Heart left ventricle (tissue), 16 donors: ENCODE results near the gene JPH4. TPM values are rescaled to one million over a fixed set of nuclear protein-coding genes. Genes with fewer than 3 reads are reported as not detected.

Source experiments
- ATAC-seq, 4 donors: fragments of 200-7000 bp; cut with Tn5 transposase; one replicate each; pipeline ENCODE4 v1.9.1; 2020 to 2022; ENCODE audit warnings: moderate library complexity in 4 of 4, mild to moderate bottlenecking in 3 of 4, moderate number of reproducible peaks in 1 of 4
- DNase-seq, 5 donors: peaks; one replicate each; pipeline ENCODE4 v3.0.0-alpha.2; 2020
- H3K27ac ChIP-seq, 12 donors: fragments of 200-600 bp; sonication (generic) in 4 of 12; one replicate each; pipeline versions ENCODE4 v1.5.0 to v1.8.0; 2016 to 2022; ENCODE audit warnings: mild to moderate bottlenecking in 2 of 12
- H3K27me3 ChIP-seq, 9 donors: fragments of 200-600 bp; sonication (generic) in 2 of 9; one replicate each; pipeline versions ENCODE4 v1.5.1 to v1.8.0; 2016 to 2022; ENCODE audit warnings: mild to moderate bottlenecking in 3 of 9
- H3K36me3 ChIP-seq, 9 donors: fragments of 200-600 bp; sonication (generic) in 2 of 9; one replicate each; pipeline versions ENCODE4 v1.5.0 to v1.8.0; 2018 to 2022; ENCODE audit warnings: mild to moderate bottlenecking in 2 of 9
- H3K4me1 ChIP-seq, 12 donors: fragments of 200-600 bp; sonication (generic) in 4 of 12; one replicate each; pipeline versions ENCODE4 v1.5.0 to v1.8.0; 2016 to 2022; ENCODE audit warnings: mild to moderate bottlenecking in 3 of 12
- H3K4me3 ChIP-seq, 12 donors: fragments of 200-600 bp; sonication (generic) in 4 of 12; one replicate each; pipeline versions ENCODE4 v1.5.0 to v1.8.0; 2017 to 2022; ENCODE audit warnings: mild to moderate bottlenecking in 9 of 12, moderate library complexity in 4 of 12
- H3K9me3 ChIP-seq, 12 donors: fragments of 200-600 bp; sonication (generic) in 4 of 12; one replicate each; pipeline versions ENCODE4 v1.5.0 to v1.8.0; 2016 to 2022; ENCODE audit warnings: mild to moderate bottlenecking in 1 of 12
- POLR2A ChIP-seq, 2 donors: fragments of 450-650 bp; IDR thresholded peaks; one replicate each; pipeline ENCODE4 v1.6.1; 2017; ENCODE audit warnings: antibody characterized with exemption in 2 of 2, mild to moderate bottlenecking in 2 of 2, moderate library complexity in 2 of 2
- WGBS, 4 donors: extraction: QIAGEN DNeasy Blood & Tissue Kit in 2 of 4; methylation state at CpG; one replicate each; pipeline versions ENCODE4 v1.1.5 to v1.1.7; 2013 to 2018; 5-methylcytosine and 5-hydroxymethylcytosine counted together
- intact Hi-C, 10 donors: fragments of 100-400 bp; cut with DNase I; formaldehyde crosslinking; loops; one replicate each; pipeline versions ENCODE4 v1.11.1 to v1.14.2; 2022
- polyA plus RNA-seq, 2 donors: library from polyadenylated mRNA; stranded (reverse); fragments of 200-250 nt; gene quantifications; one replicate each; pipeline ENCODE4 v1.2.3, GENCODE V29; 2013
- total RNA-seq, 9 donors: library from RNA; depleted of rRNA in 2 of 9; stranded (reverse); fragments of >200 nt in 2 of 9; fragmentation: NEBNext Ultra II Directional in 3 of 9; extraction: Animal tissue kit (Norgen Biotek cat#: 25700) in 3 of 9; gene quantifications; one replicate each; pipeline versions ENCODE4 v1.1.0 to v1.2.4, GENCODE V29; 2016 to 2023
- TF ChIP-seq, protein P1 (sequence below), 12 donors: fragments of 200-600 bp; sonication (generic) in 4 of 12; IDR thresholded peaks; one replicate each; pipeline versions ENCODE4 v1.5.0 to v1.8.0; 2018 to 2022; ENCODE audit warnings: antibody characterized with exemption in 12 of 12, mild to moderate bottlenecking in 5 of 12
- donor health status: ischemic (EF 13 %, LVEDD 7.1; RV severe dilation, severe dysfunction).
- donor health status: healthy with polysubstance abuse.
- donor health status: DM: no; HTN: yes; CAD: no.
- donor health status: DM: no; HTN: no; CAD: no.
- donor health status: ischemic (EF 25% LVEDD 6.9; RV normal size, moderate dysfunction).
- donor health status: ischemic (EF 25% LVEDD 5.7; RV mildly dilated, moderate dysfunction).
- donor health status: healthy.
- donor health status: DM: yes; HTN: yes; CAD: no.
- donor health status: ischemic (EF 35%, LVEDD 5.7; RV mildly dilated, moderate dysfunction).
- donor health status: nonischemic (EF 11% LVEDD 7.7; RV severe dilation, severe dysfunction).
- donor health status: DM: yes; HTN: yes; CAD: no.
- donor health status: PGD.
- donor health status: ischemic (EF 29% LVEDD 5.4; RV normal size, mild dysfunction).
- donor health status: nonischemic (EF 23%, LVEDD 6.1; RV moderate dilation, normal function).

The JPH4 gene
- total and polyA plus RNA-seq, 11 donors, result 0.10 to 0.59 (median 0.24) TPM; not detected in 1

DNA sequence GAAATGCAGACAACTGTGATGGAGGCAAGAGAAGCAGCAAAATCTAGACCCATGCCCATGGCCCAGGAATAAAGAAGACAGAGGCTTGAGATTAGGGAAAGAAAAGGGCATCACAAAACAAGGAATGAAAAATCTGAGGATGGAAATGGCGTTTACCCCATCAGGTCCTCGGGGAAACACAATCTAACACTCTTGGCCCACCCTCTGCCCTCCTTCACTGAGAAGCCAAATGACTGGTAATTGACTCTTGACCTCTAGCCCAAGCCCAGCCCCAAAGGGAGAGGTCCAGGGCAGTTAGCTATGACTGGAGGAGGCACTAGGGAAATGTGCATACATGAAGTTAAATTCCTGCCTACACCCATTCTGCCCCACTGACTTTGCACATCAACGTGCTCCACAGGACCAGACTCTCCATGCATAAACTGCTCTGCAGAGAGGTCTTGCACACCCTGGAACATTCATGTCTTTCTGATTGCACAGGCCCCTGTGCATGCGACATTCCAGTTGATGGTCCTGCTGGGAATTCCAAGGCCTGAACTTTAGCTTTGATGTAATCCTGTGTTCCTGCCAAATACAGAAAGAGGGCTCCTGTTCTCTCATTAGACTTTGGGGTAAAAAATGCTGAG, 32.7 kb downstream of the JPH4 start:
- Histone ChIP-seq H3K9me3 (no peaks in the 10 kb centered on the region), H3K4me1 (peaks cover 0 to 27% (median 16%) of the 10 kb centered on the region in 12 donors), H3K36me3 (no peaks in the 10 kb centered on the region), H3K27me3 (no peaks in the 10 kb centered on the region), H3K4me3 (no peak overlapping the region), H3K27ac (peak overlapping the region in 11 of 12 donors; percentile 15 to 74 (median 64))
- no peak for DNase-seq
- WGBS, 4 donors, result 77 to 86% (median 81%) methylated on average over 4 of the region's 4 CpGs
- TF ChIP-seq, protein P1, sequence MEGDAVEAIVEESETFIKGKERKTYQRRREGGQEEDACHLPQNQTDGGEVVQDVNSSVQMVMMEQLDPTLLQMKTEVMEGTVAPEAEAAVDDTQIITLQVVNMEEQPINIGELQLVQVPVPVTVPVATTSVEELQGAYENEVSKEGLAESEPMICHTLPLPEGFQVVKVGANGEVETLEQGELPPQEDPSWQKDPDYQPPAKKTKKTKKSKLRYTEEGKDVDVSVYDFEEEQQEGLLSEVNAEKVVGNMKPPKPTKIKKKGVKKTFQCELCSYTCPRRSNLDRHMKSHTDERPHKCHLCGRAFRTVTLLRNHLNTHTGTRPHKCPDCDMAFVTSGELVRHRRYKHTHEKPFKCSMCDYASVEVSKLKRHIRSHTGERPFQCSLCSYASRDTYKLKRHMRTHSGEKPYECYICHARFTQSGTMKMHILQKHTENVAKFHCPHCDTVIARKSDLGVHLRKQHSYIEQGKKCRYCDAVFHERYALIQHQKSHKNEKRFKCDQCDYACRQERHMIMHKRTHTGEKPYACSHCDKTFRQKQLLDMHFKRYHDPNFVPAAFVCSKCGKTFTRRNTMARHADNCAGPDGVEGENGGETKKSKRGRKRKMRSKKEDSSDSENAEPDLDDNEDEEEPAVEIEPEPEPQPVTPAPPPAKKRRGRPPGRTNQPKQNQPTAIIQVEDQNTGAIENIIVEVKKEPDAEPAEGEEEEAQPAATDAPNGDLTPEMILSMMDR (IDR thresholded peaks at IDR 0.05), result no peak
- TF ChIP-seq POLR2A (IDR thresholded peaks at IDR 0.05), result no peak
- no peak for ATAC-seq
- intact Hi-C loops, result no loop called here

DNA sequence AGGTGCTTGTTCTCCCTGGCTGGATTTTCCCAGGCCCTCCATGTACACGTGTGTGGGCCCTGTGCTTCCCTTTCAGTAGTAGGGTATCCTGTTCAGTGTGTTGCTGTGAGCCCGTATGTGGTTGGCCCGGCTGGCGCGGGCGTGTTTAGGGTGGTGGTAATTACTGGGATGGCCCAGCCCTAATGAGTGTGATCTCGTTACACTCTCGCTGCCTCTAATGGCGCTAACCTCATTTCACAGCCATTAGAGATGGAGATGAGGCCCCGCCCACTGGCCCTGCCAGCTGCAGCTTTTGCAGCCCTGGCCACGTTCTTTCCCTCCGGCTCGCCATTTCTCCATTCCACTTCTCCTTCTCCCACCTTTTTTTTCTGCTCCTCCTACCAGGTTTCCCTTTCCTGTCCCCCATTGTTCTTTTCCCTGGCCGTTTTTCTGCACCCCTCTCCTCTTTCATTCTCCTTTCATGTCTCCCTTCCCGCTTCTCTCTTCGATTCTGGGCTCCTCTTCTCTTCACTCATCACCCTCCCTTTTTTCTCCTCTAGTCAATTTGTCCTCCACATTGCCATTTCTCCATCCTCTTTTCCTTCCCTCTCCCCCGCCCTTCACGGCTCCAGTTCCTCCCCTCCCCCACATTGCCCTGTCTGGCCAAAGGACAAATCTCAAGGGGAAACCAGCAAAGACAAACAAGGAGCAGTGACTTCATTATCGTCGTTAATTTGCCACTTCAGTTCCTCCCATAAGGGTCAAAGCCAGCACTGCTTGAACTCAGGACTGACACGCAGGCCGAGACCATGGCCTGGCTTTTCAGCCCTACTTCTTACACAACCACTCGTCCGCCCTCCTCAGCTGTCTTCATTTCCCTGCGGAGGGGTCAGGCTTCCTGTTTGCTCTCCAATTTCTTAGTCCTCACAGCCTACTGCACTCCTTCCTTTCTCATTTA, 33.8 kb downstream of the JPH4 start:
- no peaks in the 10 kb centered on the region for H3K9me3 ChIP-seq
- H3K36me3 ChIP-seq, result no peaks in the 10 kb centered on the region
- TF ChIP-seq, protein P1 (IDR thresholded peaks at IDR 0.05), result no peak
- TF ChIP-seq POLR2A (IDR thresholded peaks at IDR 0.05), result no peak

DNA sequence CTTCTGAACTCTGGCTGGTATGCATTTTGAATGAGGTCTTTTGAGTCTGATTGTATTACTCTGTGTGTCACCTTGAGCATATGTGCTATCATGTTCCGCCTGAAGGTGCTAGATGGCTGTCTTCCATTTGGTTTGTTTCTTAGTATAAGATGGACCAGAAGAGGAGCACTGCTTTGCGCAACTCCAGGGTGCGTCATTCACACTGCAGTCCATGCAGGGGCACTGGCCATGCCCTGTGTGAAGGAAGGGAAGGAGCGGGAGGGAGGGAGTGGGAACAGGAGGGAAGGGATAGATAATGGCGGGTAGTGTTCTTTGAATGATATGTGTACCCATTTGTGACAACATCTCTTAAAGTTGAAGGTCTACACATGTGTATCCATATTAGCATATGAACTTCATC, 35.2 kb downstream of the JPH4 start:
- ATAC-seq, result no peak

More for the DNA sequence above, 33.8 kb downstream of the JPH4 start:
- H3K4me3 ChIP-seq, result no peak overlapping the region
- intact Hi-C loops, result no loop called here
- H3K27me3 ChIP-seq, result no peaks in the 10 kb centered on the region
- peak overlapping the region in 9 of 12 donors; percentile 39 to 74 (median 64) for H3K27ac ChIP-seq
- H3K4me1 ChIP-seq, result peaks cover 0 to 18% (median 10%) of the 10 kb centered on the region in 12 donors
- DNase-seq, result peak in 4 of 5 donors; percentile 53 to 78 (median 60)
- ATAC-seq, result peak; percentile 69 to 87 (median 85)
- WGBS, 4 donors, result 44 to 54% (median 49%) methylated on average over 25 of the region's 25 CpGs

DNA sequence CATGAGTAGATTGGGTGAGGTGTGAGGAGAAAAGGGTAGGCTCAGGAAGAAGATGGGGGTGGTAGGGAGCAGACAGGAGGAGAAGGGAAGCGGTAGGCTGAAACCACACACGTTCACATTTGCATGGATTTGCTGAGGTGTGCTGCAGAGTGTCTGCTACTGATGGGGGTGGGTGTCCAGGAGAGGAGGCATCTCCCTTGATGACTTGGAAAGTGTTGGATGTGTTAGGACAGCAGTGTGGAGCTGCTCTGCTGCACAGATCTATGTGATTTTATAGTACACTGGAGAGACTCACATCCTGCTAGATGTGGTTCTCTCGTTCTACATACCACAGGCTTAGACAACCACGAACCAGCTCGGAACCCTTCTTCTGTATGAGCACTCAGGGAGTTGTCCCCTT, 36.3 kb downstream of the JPH4 start:
- Histone ChIP-seq H3K4me1 (peaks cover 0 to 22% (median 10%) of the 10 kb centered on the region in 12 donors), H3K9me3 (no peaks in the 10 kb centered on the region), H3K27me3 (no peaks in the 10 kb centered on the region), H3K36me3 (no peaks in the 10 kb centered on the region), H3K27ac (no peak overlapping the region), H3K4me3 (no peak overlapping the region)
- WGBS, 4 donors, result 79 to 83% (median 80%) methylated on average over 5 of the region's 5 CpGs
- ATAC-seq (no peak), DNase-seq (no peak)
- no peak for TF ChIP-seq POLR2A (IDR thresholded peaks at IDR 0.05)
- TF ChIP-seq, protein P1 (IDR thresholded peaks at IDR 0.05), result no peak
- intact Hi-C loops, result no loop called here

More for the DNA sequence above, 35.2 kb downstream of the JPH4 start:
- 96 to 97% (median 96%) methylated on average over 5 of the region's 5 CpGs for whole genome bisulfite sequencing, 4 donors
- intact Hi-C loops, result no loop called here
- no peaks in the 10 kb centered on the region for H3K27me3 ChIP-seq
- no peaks in the 10 kb centered on the region for H3K36me3 ChIP-seq
- H3K4me1 ChIP-seq, result peaks cover 0 to 22% (median 10%) of the 10 kb centered on the region in 12 donors
- no peak overlapping the region for H3K4me3 ChIP-seq
- no peak overlapping the region for H3K27ac ChIP-seq
- TF ChIP-seq POLR2A (IDR thresholded peaks at IDR 0.05), result no peak
- no peak for DNase-seq
- no peaks in the 10 kb centered on the region for H3K9me3 ChIP-seq
